ENCODE measurements around the gene ADAMTS9.

- TF ChIP-seq POLR2A (IDR thresholded peaks at IDR 0.05; ENCODE audit: low read depth, low read length) (no peak), TAF1 (IDR thresholded peaks at IDR 0.05; ENCODE audit: borderline replicate concordance, low read depth, low read length) (no peak), POLR2AphosphoS5 (IDR thresholded peaks at IDR 0.05; ENCODE audit: low read depth, low read length) (no peak)
These were observed 94.5 kb downstream of the ADAMTS9 start for GRCh38 chr3:64593350-64593749.
